ENCODE measurements around the gene TTLL5.

DNA sequence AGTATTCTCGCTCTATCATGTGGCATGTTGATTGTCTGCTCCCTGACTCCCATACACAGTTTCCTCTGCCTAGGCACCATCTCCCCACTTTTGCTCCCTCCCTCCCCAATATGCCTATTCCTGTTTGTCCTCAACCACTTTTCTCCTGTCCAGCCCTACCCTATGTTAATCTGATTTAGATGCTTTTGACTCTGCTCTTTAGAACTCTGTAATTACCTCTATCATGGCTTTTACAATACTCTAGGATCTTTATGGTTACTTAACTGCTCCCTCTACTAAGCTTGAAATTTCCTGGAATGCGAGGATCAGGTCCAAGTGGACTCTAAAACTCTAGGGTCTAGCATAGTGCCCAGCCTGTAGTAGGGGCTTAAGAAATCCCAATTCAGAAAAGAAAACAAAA is 252.1 kb downstream of the TTLL5 start:
- TF ChIP-seq CTCF (IDR thresholded peaks at IDR 0.05) (no peak), POLR2A (IDR thresholded peaks at IDR 0.05) (no peak)
